HFFc6 (cell line): Measurements from ENCODE around the gene ATXN7L3. TPM values are rescaled to one million over a fixed set of nuclear protein-coding genes. Genes with fewer than 3 reads are reported as not detected.

ENCODE experiments used
- DNase-seq: peaks from one replicate; pipeline ENCODE4 v3.0.0-alpha.2; 2018
- H3K27ac Mint-ChIP-seq: 2 replicates; pipeline ENCODE4 v1.8.0; 2020; ENCODE audit warnings: mild to moderate bottlenecking, mixed read lengths
- H3K27me3 Mint-ChIP-seq: 2 replicates; pipeline ENCODE4 v1.8.0; 2021; ENCODE audit warnings: mild to moderate bottlenecking, moderate library complexity, mixed read lengths; ENCODE audit not compliant: insufficient read depth
- H3K36me3 Mint-ChIP-seq: 2 replicates; pipeline ENCODE4 v1.8.0; 2021; ENCODE audit warnings: low read depth, mixed read lengths
- H3K4me1 Mint-ChIP-seq: 2 replicates; pipeline ENCODE4 v1.8.0; 2020; ENCODE audit warnings: low read depth, mixed read lengths
- H3K4me3 Mint-ChIP-seq: 2 replicates; pipeline ENCODE4 v1.8.0; 2020; ENCODE audit warnings: mild to moderate bottlenecking, moderate library complexity, mixed read lengths
- H3K9me3 Mint-ChIP-seq: 2 replicates; pipeline ENCODE4 v1.8.0; 2020; ENCODE audit warnings: mild to moderate bottlenecking, mixed read lengths
- total RNA-seq, 6 experiments: library from RNA; stranded (reverse); fragmentation: NEBNext Ultra II Directional; extraction: Animal tissue kit (Norgen Biotek cat#: 25700); gene quantifications; 2 replicates in 1 of 6; 3 replicates in 5 of 6; pipeline ENCODE4 v1.2.3, GENCODE V29; 2021
- TF ChIP-seq, protein P1 (sequence below): fragments of 200-600 bp; sonication (generic); IDR thresholded peaks from 2 replicates; pipeline ENCODE4 v1.5.0; 2021; ENCODE audit warnings: antibody characterized with exemption, mild to moderate bottlenecking

The ATXN7L3 gene
- total RNA-seq, 6 experiments from 2014 or later = 61.1 to 72.2 (median 68.4) TPM

DNA sequence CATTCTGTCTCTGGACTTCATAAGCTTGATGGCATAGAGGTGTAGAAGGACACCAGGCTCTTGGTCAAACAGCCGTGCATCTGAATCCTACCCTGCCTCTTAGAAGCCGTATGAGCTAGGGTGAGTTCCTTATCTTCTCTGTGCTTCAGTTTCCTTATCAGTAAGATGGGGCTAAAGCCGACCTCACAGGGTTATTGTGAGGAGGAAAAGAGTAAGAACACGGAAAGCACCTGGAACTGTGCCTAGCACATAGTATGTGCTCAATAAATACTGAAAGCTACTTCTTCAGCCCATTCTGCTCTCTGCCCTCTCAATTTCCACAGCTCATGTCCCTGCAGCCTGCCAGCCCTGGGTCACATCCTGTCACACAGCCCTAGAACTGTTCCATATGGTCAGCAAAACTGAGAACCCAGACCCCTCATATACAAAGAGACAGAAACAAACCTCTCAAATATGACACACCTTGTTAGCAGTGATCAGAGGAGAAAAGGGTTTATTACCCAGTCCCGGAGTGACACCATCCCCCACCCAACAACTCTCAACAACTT, 36.8 kb upstream of the ATXN7L3 start:
- peaks cover 15% of the 10 kb centered on the region for H3K4me1 Mint-ChIP-seq
- H3K36me3 Mint-ChIP-seq = no peaks in the 10 kb centered on the region
- TF ChIP-seq, protein P1, sequence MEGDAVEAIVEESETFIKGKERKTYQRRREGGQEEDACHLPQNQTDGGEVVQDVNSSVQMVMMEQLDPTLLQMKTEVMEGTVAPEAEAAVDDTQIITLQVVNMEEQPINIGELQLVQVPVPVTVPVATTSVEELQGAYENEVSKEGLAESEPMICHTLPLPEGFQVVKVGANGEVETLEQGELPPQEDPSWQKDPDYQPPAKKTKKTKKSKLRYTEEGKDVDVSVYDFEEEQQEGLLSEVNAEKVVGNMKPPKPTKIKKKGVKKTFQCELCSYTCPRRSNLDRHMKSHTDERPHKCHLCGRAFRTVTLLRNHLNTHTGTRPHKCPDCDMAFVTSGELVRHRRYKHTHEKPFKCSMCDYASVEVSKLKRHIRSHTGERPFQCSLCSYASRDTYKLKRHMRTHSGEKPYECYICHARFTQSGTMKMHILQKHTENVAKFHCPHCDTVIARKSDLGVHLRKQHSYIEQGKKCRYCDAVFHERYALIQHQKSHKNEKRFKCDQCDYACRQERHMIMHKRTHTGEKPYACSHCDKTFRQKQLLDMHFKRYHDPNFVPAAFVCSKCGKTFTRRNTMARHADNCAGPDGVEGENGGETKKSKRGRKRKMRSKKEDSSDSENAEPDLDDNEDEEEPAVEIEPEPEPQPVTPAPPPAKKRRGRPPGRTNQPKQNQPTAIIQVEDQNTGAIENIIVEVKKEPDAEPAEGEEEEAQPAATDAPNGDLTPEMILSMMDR = no peak
- H3K27me3 Mint-ChIP-seq = peaks cover 11% of the 10 kb centered on the region
- no peak overlapping the region for H3K4me3 Mint-ChIP-seq
- no peak for DNase-seq
- no peaks in the 10 kb centered on the region for H3K9me3 Mint-ChIP-seq
- H3K27ac Mint-ChIP-seq = no peak overlapping the region

DNA sequence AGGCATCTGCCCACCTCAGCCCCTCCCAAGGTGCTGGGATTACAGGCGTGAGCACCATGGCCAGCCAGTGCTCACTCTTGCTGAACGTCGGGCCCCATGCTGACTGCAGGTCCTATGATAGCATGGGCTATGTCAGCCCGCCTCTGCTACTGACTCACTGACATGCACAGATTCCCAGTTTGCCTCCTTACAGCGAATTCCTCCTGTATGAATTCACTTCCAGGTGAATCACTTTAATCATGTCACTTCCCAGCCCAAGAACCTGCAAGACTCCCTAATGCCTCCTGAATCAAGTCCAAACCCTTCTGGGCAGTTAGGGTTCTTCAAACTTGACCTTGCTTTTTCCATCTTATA, 35.9 kb upstream of the ATXN7L3 start:
- Mint-ChIP-seq H3K9me3 (no peaks in the 10 kb centered on the region), H3K36me3 (no peaks in the 10 kb centered on the region), H3K4me1 (peaks cover 15% of the 10 kb centered on the region), H3K27me3 (peaks cover 9% of the 10 kb centered on the region), H3K27ac (0 out of 2 replicates have a peak overlapping the region, but pooled peaks have one; percentile 10), H3K4me3 (no peak overlapping the region)
- peak; percentile 41 for DNase-seq
- TF ChIP-seq, protein P1 = no peak

DNA sequence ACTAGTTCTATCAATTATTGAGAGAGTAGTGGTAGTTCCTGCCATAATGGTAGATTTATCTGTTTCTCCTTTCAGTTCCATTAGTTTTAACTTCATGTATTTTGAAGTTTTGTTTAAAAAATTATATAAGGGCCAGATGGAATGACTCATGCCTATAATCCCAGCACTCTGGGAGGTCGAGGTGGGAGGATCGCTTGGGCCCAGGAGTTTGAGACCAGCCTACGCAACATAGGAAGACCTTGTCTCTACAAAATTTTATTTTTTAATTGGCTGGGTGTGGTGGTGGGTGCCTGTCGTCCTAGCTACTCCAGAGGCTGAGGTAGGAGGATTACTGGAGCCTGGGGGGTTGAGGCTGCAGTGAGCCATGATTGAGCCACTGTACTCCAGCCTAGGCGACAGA, 33.9 kb upstream of the ATXN7L3 start:
- Mint-ChIP-seq H3K27me3 (peaks cover 15% of the 10 kb centered on the region), H3K4me3 (no peak overlapping the region), H3K36me3 (no peaks in the 10 kb centered on the region), H3K4me1 (peaks cover 15% of the 10 kb centered on the region), H3K27ac (no peak overlapping the region), H3K9me3 (no peaks in the 10 kb centered on the region)
- TF ChIP-seq, protein P1 = no peak
- no peak for DNase-seq

DNA sequence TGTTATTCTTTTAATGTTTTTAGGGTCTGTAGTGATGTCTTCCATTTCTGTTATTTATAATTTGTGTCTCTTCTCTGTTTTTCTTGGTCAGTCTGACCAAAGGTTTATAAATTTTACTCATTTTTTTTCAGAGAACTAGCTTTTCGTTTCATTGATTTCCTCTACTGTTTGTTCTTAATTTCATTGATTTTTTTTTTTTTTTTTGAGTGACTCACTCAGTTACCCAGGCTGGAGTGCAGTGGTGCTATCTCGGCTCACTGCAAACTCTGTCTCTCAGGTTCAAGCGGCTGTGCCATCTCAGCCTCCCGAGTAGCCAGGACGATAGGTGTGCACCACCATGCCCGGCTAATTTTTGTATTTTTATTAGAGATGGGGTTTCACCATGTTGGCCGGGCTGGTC, 32.4 kb upstream of the ATXN7L3 start:
- no peak overlapping the region for H3K27ac Mint-ChIP-seq

DNA sequence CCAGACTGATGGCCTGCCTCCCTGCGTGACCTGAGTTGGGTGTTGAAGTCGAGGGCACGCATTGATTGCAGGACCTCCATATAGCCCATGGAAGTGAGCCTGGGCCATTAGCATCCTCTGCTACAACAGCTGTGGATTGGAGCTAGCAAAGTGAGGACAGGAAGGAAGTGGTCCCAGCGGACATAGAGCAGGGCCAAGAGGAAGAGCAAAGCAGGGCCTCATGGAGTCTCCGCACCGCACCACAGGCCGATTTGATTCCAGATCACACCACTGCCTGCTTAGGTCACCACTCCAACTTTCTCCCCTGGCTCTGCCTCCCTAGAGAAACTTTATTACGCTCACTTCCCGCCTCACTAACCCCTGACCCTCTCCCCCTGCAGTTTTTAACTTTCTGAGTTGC, 30.5 kb upstream of the ATXN7L3 start:
- Mint-ChIP-seq H3K27ac (no peak overlapping the region), H3K9me3 (no peaks in the 10 kb centered on the region), H3K4me3 (no peak overlapping the region), H3K4me1 (peaks cover 5% of the 10 kb centered on the region), H3K36me3 (no peaks in the 10 kb centered on the region), H3K27me3 (peaks cover 15% of the 10 kb centered on the region)
- TF ChIP-seq, protein P1 = no peak
- DNase-seq = no peak

More for the DNA sequence above, 32.4 kb upstream of the ATXN7L3 start:
- TF ChIP-seq, protein P1 = no peak
- H3K27me3 Mint-ChIP-seq = peaks cover 15% of the 10 kb centered on the region
- H3K9me3 Mint-ChIP-seq = no peaks in the 10 kb centered on the region
- DNase-seq = no peak
- no peak overlapping the region for H3K4me3 Mint-ChIP-seq
- peaks cover 15% of the 10 kb centered on the region for H3K4me1 Mint-ChIP-seq
- H3K36me3 Mint-ChIP-seq = no peaks in the 10 kb centered on the region

DNA sequence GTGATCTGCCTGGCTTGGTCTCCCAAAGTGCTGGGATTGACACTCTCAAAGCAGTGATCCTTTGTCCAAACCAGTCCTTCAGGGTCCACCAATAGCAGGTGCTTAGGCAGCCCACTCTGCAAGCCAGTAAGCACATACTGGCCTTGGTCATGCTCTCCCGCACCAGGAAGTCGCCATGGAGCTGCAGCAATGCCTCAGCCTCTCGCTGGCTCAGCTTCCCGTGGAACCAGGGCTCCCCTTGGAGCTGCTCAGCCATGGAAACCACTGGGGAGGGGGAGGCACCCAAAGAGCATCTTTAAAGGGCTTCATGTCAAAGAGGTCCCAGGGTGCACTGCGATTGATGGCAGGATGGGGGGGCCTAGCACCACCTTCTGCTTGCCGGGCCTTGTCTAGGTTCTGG, 29.4 kb upstream of the ATXN7L3 start:
- H3K27ac Mint-ChIP-seq = no peak overlapping the region

More for the DNA sequence above, 29.4 kb upstream of the ATXN7L3 start:
- TF ChIP-seq, protein P1 = no peak
- H3K27me3 Mint-ChIP-seq = peaks cover 15% of the 10 kb centered on the region
- no peak for DNase-seq
- H3K4me3 Mint-ChIP-seq = no peak overlapping the region
- no peaks in the 10 kb centered on the region for H3K4me1 Mint-ChIP-seq
- no peaks in the 10 kb centered on the region for H3K36me3 Mint-ChIP-seq
- no peaks in the 10 kb centered on the region for H3K9me3 Mint-ChIP-seq
